ENCODE measurements around the gene ACTG2.

Gene ACTG2

DNA sequence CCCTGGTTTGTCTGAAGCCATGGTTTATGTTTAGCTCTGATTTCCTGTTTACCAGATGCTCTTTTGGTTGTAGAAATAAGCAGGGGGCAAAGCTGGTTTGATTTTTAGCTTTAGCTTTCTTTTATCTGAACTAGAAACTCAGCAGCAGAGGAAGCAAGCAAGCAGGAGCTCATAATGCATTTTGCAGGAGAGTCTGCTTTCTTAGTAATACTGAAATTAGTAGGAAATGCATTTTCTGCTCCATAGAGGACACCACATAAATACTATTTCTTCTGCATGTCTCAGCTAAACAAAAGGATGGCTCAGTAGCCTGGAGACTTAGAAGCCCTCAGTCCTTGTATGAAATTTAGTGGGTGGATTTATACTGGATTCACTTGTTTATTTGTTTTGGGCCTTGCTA lies 57.0 kb downstream of the ACTG2 start:
- no peak overlapping the region for H3K4me3 ChIP-seq (ENCODE audit: low read depth, low read length)
- TF ChIP-seq, protein P1, sequence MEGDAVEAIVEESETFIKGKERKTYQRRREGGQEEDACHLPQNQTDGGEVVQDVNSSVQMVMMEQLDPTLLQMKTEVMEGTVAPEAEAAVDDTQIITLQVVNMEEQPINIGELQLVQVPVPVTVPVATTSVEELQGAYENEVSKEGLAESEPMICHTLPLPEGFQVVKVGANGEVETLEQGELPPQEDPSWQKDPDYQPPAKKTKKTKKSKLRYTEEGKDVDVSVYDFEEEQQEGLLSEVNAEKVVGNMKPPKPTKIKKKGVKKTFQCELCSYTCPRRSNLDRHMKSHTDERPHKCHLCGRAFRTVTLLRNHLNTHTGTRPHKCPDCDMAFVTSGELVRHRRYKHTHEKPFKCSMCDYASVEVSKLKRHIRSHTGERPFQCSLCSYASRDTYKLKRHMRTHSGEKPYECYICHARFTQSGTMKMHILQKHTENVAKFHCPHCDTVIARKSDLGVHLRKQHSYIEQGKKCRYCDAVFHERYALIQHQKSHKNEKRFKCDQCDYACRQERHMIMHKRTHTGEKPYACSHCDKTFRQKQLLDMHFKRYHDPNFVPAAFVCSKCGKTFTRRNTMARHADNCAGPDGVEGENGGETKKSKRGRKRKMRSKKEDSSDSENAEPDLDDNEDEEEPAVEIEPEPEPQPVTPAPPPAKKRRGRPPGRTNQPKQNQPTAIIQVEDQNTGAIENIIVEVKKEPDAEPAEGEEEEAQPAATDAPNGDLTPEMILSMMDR (IDR thresholded peaks at IDR 0.05; ENCODE audit: low read depth, low read length): no peak

DNA sequence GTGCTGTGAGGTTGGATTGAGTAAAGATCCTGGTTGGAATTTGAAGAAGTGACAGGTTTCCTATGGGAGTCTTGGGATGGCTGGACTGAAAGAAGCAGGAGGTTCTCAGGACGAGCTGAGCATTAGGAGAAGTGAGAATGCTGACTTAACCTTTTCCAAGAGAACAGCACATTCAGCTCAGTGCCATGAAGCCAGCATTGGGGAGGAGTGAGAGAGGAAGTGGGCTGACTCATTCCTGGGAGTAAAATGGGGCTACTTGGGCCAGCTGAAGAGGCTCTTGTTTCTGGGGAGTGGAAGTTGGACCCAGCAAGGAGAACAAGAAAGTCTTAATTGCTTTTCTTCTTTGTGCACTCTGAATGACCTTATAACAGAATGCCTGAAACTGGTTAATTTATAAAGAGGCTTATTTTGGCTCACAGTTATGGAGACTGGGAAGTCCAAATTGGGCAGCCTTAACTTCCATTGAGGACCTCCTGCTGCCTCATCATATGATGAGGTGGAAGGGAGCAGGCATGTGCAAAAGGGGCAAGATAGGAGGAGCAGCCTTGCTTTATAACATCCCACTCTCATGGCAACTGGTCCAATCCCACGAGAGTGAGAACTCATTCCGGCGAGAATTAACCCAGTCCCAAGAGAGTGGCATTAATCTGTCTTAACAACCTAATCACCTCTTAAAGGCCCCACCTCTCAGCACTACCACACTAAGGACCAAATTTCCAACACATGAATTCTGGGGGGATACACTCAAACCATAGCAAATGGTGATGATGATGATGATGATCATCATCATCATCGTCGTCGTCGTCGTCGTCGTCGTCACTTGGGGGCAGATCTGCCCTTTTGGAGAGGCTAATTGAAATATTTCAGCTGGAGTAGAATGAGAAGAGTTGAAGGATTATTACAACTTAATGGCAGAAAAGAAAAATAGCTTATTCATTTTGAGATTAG lies 60.0 kb downstream of the ACTG2 start:
- no peak overlapping the region for H3K4me3 ChIP-seq (ENCODE audit: low read depth, low read length)
- TF ChIP-seq, protein P1 (IDR thresholded peaks at IDR 0.05; ENCODE audit: low read depth, low read length): no peak

DNA sequence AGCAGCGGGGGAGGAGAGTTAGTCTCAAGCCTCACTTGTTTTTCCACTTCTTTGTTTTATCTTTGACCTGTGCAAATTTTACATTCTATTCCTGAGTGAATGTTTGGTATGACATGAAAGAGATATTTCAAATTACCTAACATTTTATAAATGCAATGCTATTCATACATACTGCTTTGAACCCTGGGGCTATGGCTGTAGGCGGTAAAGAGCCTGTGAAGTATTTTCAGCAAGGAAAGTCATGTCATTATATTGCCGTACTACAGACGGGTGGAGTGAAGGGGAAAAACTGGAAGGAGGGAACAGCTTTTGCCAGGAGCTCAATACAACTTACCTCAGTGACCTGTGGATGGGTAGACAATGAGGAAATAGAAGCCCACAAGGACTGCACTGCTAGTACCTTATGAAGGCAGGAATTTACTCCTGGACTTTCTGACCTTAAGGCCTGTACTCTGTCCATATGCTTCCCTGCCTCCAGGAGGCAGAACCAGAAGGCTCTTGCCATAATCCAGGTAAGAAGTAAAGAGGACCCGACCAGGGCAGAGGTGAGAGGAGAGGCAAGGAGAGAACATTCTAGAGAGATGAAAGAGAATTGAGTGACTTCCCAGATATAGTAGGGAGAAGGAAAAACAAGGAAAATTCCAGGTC lies 63.5 kb downstream of the ACTG2 start:
- TF ChIP-seq, protein P1 (IDR thresholded peaks at IDR 0.05; ENCODE audit: low read depth, low read length): no peak
- no peak overlapping the region for H3K4me3 ChIP-seq (ENCODE audit: low read depth, low read length)

GRCh38 chr2:73961274-73961673 lies 68.5 kb downstream of the ACTG2 start:
- H3K4me3 ChIP-seq (ENCODE audit: low read depth, low read length): no peak overlapping the region
- TF ChIP-seq, protein P1 (IDR thresholded peaks at IDR 0.05; ENCODE audit: low read depth, low read length): no peak

GRCh38 chr2:73961823-73962615 lies 69.2 kb downstream of the ACTG2 start:
- TF ChIP-seq, protein P1 (IDR thresholded peaks at IDR 0.05; ENCODE audit: low read depth, low read length): no peak

GRCh38 chr2:73962798-73963197 lies 70.0 kb downstream of the ACTG2 start:
- TF ChIP-seq, protein P1 (IDR thresholded peaks at IDR 0.05; ENCODE audit: low read depth, low read length): no peak
- no peak overlapping the region for H3K4me3 ChIP-seq (ENCODE audit: low read depth, low read length)

More at GRCh38 chr2:73961823-73962615, 69.2 kb downstream of the ACTG2 start:
- no peak overlapping the region for H3K4me3 ChIP-seq (ENCODE audit: low read depth, low read length)
